HFF-Myc (cell line): ENCODE results near the gene IL4I1.

Experiments used
- DNase-seq: peaks from one replicate; pipeline ENCODE4 v3.0.0-alpha.2; 2011; ENCODE audit warnings: low read depth; ENCODE audit errors: extremely low read depth
- H3K4me3 ChIP-seq: replicated peaks from 2 replicates; pipeline ENCODE4 v1.5.1; 2011; ENCODE audit warnings: low read depth, mild to moderate bottlenecking, control low read depth, low read length
- TF ChIP-seq, protein P1 (sequence below): IDR thresholded peaks from 2 replicates; pipeline ENCODE4 v1.5.1; 2012; ENCODE audit warnings: mild to moderate bottlenecking, low read depth, low read length, control low read depth; ENCODE audit errors: missing control alignments

IL4I1 gene

DNA sequence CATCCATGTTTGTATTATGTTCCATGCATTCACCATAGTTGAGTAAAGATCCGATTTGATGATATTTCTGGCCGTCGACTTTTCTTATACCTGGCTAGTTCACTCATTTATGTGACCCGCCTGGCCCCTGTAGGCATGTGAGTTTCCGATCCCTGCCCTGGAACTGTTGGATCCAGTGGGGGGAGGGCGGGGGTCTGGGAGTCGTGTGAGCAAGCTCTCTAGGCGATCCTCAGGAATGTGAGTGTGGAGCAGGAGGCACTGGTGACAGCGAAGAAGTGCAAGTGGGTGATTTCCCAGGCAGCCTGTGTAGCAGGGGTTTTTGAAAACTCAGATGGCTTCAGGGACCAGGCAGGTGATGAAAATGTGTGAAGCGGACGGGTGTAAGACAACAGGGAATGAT lies 56.4 kb downstream of the IL4I1 start:
- DNase-seq = no peak
- TF ChIP-seq, protein P1, sequence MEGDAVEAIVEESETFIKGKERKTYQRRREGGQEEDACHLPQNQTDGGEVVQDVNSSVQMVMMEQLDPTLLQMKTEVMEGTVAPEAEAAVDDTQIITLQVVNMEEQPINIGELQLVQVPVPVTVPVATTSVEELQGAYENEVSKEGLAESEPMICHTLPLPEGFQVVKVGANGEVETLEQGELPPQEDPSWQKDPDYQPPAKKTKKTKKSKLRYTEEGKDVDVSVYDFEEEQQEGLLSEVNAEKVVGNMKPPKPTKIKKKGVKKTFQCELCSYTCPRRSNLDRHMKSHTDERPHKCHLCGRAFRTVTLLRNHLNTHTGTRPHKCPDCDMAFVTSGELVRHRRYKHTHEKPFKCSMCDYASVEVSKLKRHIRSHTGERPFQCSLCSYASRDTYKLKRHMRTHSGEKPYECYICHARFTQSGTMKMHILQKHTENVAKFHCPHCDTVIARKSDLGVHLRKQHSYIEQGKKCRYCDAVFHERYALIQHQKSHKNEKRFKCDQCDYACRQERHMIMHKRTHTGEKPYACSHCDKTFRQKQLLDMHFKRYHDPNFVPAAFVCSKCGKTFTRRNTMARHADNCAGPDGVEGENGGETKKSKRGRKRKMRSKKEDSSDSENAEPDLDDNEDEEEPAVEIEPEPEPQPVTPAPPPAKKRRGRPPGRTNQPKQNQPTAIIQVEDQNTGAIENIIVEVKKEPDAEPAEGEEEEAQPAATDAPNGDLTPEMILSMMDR = no peak

DNA sequence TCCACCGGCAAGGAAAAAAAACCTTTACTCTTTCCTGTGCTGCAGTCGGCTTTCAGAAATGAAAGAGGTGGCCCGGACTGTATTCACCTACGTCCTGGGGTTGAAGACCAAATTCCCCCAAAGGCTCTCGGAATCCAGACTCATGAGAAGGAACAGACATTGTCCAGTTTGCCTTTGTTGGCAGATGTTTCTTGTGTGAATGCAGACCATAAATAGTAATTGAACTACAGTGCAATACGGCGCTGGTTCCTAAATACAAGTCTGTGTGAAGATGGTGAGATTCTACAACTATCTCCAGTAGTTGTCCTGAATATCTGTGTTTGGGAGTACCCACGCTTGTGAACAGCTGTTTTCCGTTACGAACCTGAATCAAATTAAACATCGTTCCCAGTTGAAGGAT lies 57.0 kb downstream of the IL4I1 start:
- no peak for DNase-seq
- no peak overlapping the region for H3K4me3 ChIP-seq
- TF ChIP-seq, protein P1 = no peak

More for the DNA sequence above, 56.4 kb downstream of the IL4I1 start:
- no peak overlapping the region for H3K4me3 ChIP-seq
